Hepatocyte (in vitro differentiated cells): ENCODE results near the gene SYNDIG1.

Experiments used
- CTCF ChIP-seq: fragments of 200-600 bp; sonication (generic); IDR thresholded peaks from 2 replicates; pipeline ENCODE4 v1.5.1; 2016; ENCODE audit warnings: antibody characterized with exemption, mild to moderate bottlenecking; ENCODE audit not compliant: poor library complexity
- EZH2phosphoT487 ChIP-seq: fragments of 200-600 bp; sonication (generic); IDR thresholded peaks from one replicate; pipeline ENCODE4 v1.6.1; 2018; ENCODE audit warnings: antibody characterized with exemption, mild to moderate bottlenecking, low read depth, moderate library complexity; ENCODE audit not compliant: unreplicated experiment, severe bottlenecking

GRCh38 chr20:24560571-24561491 is 91.4 kb downstream of the SYNDIG1 start:
- no peak for TF ChIP-seq CTCF
- no peak for TF ChIP-seq EZH2phosphoT487
